GM18858 (cell line): ENCODE measurements around the gene CAP2.
"Not testable (repeated sequence)": the region's sequence is repeated elsewhere in the genome, so short reads cannot be mapped to it uniquely, and the experiment has no call there.

ENCODE experiments used
- ATAC-seq: cut with Tn5 transposase; IDR thresholded peaks from one replicate; pipeline ENCODE4 v1.9.1; 2021; ENCODE audit not compliant: unreplicated experiment

The CAP2 gene

DNA sequence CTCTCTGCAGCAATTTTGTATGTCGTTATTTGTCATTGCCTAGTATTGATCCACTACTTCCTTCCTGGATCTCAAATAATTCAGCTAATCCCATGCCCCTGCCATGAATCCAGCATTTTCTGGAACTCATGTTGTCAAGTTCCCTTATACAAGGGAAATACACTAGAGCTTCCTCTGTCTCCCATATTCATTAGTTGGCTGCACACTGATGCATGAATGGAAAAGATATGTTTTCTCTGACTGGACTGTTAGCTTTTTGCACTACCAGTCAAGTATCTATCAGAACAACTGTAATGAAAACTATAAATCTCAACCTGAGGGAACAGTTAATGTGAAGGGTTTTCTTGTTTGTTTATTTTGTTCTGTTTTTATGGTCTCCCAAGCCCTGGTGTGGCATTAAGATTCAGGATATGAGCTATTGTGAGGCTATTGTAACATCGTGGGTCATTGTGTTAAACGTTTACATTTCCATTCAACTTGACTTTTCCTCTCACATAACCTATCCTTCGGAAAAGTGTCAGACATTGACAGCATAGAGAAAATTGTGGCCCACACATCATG is 104.2 kb downstream of the CAP2 start:
- ATAC-seq, result no peak

DNA sequence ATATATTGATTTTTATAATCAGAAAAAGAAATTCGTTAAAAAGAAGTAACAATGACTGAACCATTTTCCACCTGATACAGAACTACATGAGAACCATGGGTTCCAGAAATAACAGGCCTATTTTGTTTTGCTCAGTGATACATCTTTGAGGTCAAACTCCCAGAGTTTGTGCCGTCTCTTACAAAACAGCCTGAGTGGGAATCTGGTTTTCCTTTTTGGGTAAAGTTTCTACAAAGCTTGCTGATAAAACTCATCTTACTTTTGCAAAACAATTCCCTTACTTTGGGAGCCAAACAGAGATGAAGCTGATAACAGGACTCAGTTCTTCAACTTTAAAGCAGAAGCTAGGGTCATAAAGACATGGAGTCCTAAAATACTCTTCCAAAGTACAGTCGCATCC is 108.0 kb downstream of the CAP2 start:
- no peak for ATAC-seq

DNA sequence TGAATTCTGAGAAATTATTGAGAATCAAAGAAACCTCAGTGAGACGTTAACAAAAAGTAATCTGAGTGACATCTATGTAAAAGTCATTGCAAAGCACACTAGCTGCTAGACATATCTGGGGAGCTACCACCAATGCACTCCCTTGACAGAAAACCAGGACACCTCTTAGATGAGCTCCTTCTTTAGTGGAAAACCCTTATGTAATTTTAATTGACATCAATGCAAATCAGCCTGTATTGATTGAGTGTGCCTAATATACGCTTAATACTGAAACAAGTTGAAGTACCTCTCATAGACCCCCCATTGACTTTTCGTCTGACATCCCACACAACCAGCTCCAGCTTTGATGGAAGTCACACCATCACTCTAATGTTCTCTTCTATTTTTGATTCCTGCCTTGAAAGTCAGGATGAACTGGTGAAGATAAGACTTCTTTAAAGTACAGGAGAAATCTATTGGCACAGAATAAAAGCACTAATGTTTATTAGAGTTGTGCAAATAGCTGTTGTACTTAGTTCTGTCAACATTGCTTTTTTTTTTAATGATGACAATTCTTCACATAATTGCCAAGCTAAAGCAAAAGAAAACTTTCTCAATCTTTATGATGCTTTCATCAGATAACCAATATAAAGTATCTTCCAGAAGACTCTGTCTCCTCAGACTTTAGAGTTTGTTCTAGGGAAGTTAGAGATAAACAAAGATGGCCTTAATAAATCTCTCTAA is 108.7 kb downstream of the CAP2 start:
- no peak for ATAC-seq

DNA sequence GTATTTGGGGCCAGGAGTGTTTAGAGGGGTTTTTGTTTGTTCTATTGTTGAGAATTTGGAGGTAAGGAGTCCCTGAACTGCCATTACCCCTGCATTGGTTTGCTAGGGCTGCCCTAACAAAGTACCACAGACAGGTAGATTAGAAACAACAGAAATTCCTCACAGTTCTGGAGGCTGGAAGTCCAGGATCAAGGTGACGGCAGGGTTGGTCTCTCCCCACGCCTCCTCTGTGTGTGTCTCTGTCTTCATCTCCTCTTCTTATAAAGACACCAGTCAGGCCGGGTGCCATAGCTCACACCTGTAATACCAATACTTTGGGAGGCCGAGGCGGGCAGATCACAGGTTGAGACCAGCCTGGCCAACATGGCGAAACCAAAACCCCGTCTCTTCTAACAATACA is 109.7 kb downstream of the CAP2 start:
- no peak for ATAC-seq

DNA sequence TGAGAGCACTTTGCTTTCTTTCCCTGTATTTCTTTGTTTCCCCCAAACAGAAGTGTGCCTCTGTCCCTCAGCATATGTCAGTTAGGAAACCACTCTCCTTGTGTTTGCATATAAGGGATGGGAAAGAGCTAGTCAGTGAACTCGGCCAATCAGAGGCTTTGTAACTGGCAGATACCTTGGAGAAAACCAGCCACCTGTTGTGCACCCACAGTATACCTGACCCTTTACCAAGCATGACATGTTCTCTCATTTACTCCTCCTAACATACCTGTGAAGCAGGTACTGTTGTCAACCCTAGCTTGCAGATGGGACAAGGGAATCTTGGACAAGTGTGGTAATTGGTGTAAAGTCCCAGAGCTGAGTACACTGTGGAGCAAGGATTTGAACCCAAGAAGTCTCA is 110.6 kb downstream of the CAP2 start:
- ATAC-seq, result no peak

DNA sequence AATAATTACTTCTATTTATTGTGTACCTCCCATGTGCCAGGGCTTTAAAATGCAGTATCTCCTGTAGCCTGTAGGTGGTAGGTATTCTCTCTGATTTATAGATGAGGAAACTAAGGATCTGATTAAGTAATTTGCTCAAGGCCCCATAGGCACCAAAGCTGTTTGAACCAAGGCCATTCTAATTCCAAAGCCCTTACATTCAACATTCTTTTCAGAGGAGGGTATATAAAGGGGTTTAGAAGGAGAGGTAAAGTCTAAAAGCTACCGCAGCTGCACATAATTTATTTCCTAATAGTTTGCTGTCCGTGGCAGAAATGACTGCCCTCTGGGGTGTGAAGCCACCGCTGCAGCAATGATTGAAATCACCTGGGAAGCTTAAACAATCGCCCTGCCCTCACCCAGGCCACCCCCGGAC is 111.7 kb downstream of the CAP2 start:
- no peak for ATAC-seq

DNA sequence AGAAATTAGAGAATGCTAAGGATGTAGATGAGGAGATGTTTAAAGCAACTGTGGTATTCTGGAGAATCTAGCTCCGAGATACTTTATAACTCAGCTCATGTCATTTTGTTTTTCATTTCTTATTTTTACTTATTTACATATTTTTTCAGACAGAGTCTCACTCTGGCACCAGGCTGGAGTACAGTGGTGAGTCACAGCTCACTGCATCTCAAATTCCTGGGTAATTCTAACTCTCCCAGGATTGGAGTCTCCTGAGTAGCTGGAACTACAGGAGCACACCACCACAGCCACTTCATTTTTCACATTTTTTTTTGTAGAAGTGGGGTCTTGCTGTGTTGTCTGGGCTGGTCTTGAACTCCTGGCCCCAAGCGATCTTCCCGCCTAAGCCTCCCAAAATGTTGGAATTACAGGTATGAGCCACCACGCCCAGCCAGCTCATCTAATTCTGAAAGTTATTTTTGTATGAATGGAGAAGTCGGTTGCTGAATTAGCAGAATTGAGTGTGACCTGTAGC is 112.4 kb downstream of the CAP2 start:
- no peak for ATAC-seq

DNA sequence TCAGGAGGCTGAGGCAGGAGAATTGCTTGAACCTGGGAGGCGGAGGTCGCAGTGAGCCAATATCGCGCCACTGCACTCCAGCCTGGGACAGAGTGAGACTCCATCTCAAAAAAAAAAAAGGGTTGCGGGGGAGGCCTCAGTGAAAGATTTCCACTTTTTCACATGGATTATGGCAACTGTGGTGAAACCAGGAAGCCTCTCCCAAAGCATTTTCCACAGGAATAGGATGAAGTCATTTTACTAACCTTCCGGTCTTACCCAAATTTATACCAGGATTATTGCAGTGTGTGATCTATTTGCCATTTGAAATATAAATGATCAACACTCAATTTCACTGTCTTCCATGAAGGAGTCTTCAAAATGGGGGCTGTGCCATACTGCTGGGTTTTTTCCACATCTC is 113.1 kb downstream of the CAP2 start:
- ATAC-seq, result no peak

DNA sequence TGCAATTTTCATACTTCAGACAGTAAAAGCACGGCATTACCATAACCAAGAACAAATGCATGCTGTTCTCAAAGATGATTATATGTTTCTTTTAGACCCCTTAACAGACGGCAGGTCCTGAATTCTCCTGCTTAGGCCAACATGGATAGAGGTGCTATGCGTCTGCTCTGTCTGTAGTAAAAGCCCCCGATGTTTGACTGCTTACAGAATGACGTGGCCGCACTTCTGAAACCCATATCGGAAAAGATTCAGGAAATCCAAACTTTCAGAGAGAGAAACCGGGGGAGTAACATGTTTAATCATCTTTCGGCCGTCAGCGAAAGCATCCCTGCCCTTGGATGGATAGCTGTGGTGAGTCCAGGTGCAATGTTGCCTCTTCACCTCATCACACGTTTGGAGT is 113.6 kb downstream of the CAP2 start:
- ATAC-seq, result no peak

DNA sequence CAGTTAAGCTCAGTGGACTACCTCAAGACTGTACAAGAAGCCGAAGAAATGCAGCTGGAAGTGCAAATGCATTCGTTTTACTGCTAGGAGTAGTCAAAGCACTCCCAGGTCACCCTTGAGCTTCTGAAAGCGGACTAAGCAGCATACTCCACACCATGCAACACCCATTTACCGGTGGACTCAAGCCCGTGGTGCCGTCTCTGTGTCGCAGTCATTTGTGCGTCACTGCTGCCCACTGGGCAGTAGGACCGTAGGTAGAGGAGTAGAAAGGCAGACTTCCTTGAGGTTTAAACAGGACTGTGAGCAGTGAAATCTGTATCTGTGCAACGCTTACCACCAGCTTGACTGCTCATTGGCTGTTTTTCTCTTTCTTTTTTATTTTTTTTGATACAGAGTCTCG is 117.7 kb downstream of the CAP2 start:
- no peak for ATAC-seq

DNA sequence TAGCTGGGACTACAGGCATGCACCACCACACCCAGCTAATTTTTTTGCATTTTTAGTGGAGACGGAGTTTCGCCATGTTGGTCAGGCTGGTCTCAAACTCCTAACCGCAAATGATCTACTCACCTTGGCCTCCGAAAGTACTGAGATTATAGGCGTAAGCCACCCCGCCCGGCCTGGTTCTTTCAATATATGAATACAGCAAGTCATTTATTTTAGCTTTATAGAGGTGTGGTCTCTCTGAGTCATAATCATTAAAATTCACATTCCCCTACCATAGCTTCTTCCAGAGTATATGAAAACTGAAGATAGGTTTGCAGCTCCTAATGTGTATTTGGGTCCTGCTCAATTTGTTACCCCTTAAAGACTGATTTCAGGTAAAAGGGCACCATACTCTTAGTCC is 118.2 kb downstream of the CAP2 start:
- no peak for ATAC-seq

DNA sequence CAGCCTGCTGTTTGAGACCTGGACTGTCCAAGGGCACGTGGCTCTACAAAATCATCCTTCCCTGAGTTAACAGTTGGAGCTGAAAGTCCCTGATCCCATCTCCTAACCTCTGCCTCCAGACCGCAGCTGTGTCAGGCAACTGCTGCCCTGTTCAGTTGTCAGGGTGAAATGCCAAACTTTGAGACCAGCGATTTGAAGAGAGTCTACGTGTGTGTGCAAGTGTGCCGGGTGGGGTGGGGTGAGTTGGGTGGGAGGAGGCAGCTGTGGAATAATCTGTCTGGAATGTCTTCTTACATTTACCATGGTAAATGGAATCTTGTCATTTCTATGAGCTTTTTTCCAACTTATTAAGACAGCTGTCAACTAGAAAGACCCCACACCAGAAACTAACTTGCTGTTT is 125.7 kb downstream of the CAP2 start:
- ATAC-seq, result no peak

DNA sequence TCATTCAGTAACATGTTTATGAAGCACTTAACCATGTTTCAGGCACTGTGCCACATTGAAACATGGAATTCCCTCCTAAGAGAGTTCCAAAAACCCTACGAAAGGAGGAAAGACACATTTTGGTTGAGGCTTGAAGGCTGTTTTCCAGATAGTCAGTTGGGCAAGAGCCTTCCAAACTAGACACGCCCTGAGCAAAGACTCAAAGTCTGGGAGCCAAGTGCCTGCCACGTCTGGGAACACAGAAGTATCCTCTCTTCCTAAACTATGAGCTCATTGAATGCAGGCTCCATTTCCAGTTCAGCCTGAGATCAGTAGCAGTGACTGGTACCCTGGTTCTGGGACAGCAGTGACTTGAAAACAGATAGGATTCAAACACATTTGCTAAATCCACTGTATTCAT is 132.2 kb downstream of the CAP2 start:
- no peak for ATAC-seq

DNA sequence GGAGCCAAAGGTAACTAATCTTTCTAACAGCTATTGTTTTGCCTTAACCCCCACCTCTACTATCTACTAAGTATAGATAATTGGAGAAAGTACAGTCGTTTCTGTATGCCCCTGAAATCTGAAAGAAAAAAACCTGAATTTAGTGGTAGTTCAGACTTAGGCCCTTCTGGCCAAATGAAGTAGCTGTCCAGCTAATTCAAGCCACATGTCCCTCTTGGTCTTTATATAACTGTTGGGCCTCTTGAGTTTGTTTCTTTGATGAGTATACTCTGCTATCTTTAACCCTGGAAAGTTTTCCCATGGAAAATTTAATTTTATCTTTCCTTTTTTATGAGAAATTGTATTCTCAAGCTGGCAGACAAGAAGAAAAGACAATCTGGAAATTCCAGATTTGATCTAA is 133.7 kb downstream of the CAP2 start:
- no peak for ATAC-seq

DNA sequence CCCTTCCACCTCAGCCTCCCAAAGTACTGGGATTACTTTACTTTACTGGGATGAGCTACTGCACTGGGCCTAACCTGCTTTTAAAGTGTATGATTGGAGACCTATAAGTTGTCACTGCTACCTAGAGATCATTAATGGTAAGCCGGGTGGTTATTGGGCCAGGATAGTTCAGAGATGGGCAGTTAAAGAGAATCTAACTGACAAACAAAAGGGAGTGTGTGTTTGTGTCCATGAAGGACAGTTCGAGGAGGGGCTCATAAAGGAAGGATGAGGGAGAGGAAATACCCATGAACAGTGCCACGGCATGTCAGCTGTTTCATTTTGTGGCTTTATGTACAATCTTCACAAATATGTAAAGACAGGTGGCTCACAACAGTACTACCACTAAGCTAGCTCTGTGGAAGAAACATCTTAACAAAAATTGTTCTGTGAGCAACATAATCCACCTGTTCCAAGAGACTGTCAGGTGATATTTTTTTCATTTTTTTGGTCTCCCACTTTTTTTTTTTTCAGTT is 137.0 kb downstream of the CAP2 start:
- no peak for ATAC-seq

DNA sequence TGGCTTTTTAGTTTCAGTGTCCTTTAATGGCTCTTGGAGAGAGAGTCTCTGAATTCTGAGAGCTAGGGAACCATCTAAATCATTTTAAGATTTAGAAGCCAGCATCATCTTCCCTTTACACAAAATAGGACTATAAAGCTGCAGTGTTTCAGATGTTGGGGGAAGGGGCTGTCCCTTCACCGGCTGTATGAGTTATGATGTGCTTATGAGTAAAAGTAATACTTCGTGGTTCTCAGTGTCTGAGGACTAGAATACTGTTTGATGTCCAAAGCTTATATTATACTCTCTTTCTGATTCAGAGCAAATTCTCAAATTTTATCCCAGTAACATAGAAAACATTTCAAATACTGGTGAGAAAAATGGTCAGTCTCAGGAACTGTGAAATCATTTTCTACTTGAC is 143.2 kb downstream of the CAP2 start:
- ATAC-seq, result peak; percentile 89

DNA sequence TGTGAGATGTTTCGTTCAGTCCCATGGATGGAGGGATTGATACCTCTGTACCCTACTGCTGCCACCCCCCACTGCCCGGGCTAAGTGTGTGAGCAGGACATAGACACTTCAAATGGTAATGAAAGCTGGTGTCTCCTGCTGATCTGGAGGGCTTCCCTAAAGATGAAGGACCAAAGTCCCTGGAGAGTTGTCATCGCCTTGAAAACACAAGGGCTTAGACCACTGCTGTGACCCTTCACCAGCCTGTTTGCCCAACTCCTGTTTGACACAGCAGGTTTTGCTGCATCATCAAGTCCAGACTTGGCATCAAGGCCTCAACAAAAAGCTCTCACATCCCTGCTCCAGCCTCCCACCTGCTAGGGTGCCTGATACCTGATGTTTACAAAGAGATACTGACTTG is 148.8 kb downstream of the CAP2 start:
- ATAC-seq, result no peak

DNA sequence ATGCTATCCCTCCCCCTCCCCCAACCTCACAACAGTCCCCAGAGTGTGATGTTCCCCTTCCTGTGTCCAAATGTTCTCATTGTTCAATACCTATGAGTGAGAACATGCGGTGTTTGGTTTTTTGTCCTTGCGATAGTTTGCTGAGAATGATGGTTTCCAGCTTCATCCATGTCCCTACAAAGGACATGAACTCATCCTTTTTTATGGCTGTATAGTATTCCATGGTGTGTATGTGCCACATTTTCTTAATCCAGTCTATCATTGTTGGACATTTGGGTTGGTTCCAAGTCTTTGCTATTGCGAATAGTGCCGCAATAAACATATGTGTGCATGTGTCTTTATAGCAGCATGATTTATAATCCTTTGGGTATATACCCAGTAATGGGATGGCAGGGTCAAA is 152.3 kb downstream of the CAP2 start:
- ATAC-seq, result not testable (repeated sequence)

DNA sequence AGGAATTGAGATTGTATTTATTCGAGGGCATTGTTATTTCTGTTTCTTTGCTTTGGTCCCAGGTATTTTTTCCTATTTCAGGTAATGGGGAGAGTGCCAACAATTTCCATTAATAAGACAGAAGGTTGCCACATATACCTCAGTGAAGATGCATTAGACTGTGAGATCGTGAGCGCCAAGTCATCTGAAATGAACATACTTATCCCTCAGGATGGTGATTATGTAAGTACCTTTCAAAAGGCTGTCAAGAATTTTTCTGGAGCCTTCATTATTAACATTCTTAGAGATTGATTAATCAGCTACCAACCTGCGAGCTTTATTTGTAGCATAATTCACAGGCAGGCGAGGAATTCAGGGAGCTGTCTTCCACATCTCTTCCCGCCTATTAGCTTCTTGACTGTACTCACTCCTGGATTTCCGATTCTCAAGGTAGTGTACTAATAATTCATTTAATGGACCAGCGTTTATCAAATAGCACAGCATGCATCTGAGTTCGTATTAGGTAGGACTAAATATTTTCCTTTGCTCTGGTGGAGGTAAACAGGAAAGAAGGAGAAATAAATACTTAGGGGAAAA is 158.1 kb downstream of the CAP2 start:
- no peak for ATAC-seq

DNA sequence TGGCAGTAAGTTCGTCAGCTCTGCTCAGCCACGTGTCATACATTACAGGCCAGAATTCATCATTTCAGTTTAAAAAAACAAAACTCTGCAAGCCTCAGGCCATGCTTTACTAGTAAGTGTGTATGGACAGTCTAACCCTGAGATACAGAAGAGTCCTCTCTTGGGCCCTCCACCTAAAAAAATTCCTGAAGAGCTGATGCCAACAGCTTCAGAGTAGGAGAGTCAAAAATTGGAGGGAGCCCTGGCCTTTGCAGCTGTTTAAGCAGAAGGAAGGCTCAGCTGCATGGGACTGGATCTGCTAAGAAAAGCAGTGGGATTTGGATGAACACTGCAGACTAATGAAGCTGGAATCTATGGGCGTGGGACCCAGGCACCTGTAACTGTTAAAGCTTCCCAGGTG is 159.5 kb downstream of the CAP2 start:
- no peak for ATAC-seq

DNA sequence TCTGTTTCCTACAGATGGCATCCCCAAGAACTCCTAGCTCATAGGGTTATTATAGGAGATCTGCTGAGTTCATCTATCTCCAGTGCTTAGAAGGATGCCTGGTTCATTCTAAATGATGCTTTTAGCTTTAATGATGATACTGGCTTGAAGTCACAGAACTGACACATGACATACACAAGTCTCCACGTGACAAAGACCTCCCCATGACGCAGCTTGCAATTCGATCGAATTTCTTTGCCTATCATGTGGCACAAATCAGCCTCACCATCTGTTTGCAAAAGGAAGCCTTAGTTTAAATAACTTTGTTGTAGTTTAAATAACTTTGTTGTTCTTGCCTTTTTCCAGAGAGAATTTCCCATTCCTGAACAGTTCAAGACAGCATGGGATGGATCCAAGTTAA is 162.6 kb downstream of the CAP2 start:
- no peak for ATAC-seq

DNA sequence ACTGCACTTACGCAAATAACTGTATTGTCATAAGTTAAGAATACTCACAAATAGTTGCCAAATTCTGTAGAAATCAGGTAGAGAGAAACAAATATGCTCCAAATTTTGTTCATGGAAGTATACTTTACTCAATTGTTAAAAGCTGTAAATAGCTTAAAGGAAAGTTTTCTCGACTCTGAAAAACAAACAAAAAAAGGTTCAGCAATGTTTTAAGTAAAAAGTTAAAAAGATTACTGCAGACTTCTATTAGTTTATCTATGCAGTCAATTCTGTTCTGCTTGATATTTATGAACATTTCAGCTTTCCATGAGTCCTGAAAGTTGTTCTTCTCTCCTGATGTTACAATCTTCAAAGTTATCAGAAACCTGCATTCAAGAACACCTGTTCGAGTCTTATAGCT is 169.2 kb downstream of the CAP2 start:
- no peak for ATAC-seq
